DMS114 treated with DMSO at 0.1 percent for 48 hours (cell line): ENCODE results near the gene FBP1.
"Not testable (repeated sequence)": the region's sequence is repeated elsewhere in the genome, so short reads cannot be mapped to it uniquely, and the experiment has no call there.

Experiments used
- DNase-seq: peaks from one replicate; lab custom pipeline; 2025; ENCODE audit not compliant: unreplicated experiment; lab: John Stamatoyannopoulos, UW

Gene FBP1

GRCh38 chr9:94622087-94622800 lies 17.1 kb downstream of the FBP1 start:
- no peak for DNase-seq

DNA sequence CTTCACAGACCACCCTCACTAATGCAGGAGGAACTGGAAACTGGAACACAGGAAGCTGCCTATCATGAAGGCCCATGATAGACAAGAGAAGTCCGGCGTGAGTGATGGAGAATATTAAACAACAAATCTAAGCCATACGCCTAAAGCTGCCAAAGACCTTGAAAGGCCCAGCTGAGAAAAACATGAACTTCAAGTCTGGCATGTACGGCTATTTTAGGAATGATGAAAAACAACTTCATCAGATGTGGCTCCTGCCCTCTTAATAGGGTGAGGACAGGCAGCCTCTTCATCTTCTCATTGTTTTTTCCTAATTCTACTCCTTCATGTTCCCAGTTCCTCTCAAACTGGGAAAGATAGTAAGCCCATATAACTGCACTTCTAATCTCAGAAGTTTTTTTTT lies 20.3 kb downstream of the FBP1 start:
- no peak for DNase-seq

- no peak for DNase-seq
These were observed 26.3 kb downstream of the FBP1 start for GRCh38 chr9:94613003-94613402.

DNA sequence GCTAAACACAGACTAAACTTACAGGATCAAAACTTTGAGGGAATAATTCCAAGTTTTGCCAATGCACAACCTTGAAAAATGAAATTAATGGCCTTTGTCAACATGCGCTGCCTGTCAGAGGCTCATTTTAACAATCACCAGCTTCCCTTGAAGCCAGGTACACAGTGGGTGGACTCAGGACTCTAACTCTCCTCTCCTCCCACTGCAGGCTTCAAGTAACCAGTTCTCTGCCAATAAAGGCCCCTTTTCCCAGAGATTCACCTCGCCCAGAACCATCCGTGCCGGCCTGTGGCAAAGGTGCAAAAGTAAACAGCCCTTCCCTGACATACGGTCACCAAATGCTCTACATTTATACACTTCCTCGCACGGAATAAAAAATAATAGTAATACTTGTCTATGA lies 27.2 kb downstream of the FBP1 start:
- no peak for DNase-seq

DNA sequence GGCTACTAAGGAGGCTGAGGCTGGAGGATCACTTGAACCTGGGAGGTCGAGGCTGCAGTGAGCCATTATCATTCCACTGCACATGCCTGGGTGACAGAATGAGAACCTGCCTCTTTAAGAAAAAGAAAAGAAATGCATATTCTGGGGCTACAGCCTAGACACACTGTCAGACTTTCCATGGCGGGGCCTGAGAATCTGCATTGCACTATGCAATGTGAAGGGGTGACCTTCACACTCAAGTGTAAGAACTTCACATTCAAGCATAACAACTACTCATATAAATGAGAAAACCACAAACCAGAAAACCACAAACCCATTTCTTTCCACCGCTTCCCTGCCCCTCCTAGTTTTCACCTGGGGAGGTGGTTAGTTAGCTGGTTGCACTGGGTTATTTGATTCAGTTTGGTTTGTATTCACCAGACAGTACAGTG lies 27.7 kb downstream of the FBP1 start:
- no peak for DNase-seq

GRCh38 chr9:94610181-94610606 lies 29.1 kb downstream of the FBP1 start:
- no peak for DNase-seq

GRCh38 chr9:94607423-94607691 lies 32.0 kb downstream of the FBP1 start:
- no peak for DNase-seq

DNA sequence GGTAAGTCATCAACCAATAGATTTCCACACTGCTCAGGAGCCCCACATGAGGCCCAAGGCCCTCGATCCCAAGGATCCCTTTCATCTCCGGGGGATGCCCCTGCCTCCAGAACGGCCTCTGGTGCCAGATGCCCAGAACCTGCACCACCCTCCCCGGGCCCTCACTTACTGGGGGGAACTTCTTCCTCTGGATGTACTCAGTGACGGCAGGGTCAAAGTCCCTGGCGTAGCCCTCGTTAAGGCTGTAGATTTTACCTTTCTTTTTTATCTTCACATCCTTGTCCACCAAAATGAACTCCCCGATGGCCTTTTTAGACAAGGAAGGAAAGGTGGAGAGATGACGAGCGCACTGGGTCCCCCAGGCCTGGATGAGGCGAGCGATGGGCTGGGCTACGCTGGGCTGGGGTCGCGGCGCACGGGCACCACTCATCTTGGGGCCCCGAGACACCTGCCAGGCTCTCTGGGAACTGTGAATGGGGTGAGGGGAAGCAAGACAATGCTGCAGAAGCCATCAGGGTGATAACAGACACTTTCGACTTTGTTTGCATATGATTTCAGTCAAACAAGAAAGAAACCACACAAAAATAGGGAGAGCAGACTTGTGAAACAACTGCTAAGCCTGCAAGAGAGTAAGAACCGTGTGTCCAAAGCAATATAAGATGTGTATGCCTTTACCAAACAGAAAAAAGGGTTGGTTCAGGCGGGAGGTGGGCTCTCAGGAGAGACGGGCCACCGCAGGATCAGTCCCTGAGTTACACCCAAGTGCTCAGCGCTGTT lies 32.5 kb downstream of the FBP1 start:
- DNase-seq: no peak

DNA sequence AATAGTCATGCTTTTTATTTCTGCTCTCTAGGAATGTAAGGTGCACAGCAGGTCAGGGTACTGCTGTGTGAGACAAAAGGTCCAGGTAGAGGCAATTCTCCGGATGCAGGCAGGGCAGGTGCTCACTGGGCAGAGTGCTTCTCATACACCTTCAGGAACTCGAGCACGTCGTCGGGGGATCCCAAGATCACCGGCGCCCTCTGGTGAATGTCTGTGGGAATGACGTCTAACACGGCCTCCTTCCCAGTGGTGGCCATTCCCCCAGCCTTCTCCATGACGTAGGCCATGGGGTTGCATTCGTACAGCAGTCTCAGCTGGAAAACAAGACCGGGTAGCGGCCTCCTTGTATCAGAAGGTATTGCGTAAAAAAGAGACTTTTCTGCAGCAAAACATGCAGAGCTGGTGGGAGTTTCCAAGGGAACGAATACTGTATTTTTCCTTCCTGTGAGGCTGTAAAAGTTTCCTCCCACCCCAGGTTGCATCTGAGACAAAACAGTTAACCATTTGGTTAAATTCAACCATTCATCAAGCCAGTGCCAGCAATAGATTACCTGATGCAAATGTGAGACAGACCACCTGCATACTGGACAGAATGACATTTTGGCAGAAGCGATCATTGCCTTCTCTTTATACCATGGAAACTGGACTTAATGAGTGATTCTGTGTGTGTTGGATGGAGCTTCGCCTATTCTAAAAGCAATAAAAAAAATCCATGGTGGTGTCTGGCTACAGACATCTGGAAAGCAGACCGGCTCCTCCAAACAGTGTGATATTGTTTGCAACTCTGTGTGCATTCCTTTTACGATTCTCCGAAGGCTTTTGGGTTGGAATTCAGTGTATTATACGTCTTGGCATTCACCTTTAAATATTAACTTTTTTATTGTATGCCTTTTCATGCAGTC lies 35.8 kb downstream of the FBP1 start:
- no peak for DNase-seq

GRCh38 chr9:94602666-94603065 lies 36.7 kb downstream of the FBP1 start:
- no peak for DNase-seq

GRCh38 chr9:94600715-94601114 lies 38.6 kb downstream of the FBP1 start:
- DNase-seq: no peak

GRCh38 chr9:94600258-94600657 lies 39.1 kb downstream of the FBP1 start:
- no peak for DNase-seq

DNA sequence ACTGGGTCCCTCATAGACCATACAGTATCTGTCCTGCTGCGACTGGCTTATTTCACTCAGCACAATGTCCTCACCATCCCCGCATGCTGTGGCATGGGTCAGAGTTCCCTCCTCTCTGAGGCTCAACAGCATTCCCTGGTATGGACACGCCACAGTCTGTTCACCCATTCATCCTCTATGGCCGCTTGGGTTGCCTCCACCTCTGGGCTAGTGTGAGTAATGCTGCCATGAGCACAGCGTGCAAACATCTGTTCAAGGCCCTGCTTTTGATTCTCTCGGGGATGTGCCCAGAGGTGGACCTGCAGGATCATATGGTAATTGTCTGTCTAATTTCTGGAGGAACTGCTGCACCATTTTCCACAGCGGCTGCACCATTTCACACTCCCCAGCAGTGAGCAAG lies 40.2 kb downstream of the FBP1 start:
- no peak for DNase-seq

DNA sequence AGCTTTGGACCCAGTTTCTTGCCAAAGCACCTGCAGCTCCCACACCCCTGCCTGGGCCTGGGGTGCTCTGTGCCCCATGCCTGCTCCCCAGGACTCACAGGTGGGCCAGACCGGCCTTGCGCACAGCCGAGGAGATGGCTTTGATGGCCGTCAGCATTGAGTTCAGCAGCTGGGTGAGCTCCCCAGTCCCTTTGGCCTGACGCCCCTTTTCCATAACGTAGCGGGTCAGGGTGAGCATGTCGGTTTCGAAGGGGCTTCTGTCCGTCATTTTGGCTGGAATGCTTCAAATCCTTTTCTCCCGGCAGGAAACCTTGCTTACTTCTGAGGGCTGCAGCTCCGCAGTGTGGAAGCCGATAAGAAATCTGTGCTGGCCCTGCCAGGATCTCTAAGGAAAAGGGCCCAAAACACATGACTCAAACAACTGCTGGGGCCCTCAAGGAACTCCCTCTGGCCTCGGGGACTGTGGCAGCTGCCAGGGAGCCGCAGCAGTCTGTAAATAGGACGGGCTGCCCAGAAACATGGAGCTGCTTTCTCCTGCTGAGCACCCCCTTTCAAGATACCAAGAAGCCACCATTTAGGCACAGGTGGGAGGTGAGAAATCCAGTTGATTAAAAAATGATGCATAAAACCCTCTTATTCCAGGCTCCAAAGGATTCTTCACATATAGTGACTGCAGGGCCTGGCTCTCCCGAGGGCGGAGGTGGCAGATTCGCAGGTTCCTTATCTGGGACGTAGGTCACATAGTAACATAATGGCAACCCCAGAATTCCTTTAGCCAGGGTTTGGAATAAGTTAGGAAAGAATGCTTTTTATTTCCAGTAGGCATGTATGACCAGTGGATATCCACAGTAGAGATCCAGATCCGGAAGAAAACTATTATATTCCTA lies 45.6 kb downstream of the FBP1 start, which contains the start of gene FBP2:
Gene FBP2, minus strand, starts transcription at position 366 of the 887 bp plus-strand sequence. Its CDS starts 98 bp downstream, at position 268.
- no peak for DNase-seq

- DNase-seq: not testable (repeated sequence)
These were observed 46.6 kb downstream of the FBP1 start for GRCh38 chr9:94592683-94593082.

DNA sequence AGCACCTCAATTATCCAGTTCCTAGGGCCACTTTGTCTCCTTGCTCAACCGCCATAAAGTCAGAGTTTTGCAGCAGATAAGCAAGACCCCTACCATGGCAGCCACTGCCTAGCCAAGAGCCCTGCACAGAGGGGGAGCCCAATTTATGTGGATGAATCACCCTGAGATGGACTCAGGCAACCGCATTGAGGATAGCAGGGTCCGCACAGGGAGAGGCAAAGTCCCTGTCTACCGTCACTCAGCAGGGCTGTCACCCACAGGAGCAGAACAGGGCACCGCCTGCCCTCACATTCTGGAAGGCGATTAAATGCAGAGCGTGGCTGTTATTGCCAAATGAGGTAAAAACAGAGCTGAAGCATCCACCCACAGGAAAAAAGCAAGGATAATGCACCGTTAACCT lies 47.4 kb downstream of the FBP1 start:
- DNase-seq: no peak

GRCh38 chr9:94591046-94591545 lies 48.2 kb downstream of the FBP1 start:
- not testable (repeated sequence) for DNase-seq

DNA sequence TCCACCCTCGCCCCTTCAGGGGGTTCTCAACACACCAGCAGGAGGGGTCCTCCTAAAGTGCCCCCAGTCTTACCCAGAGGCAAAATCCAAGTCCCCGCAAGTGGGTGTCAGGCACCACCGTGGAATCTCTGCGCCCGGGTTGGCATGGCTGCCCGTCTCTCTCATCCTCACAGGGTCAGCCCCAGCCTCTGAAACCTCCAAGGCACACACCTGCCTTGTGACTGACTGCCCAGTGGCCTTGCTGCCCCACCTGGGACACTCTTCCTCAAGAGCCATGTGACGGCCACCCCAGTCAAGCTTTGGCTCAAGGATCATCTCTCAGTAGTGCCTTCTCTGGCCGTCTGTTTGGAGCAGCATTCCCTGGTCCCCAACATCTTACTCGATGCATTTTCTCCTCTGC lies 50.6 kb downstream of the FBP1 start:
- no peak for DNase-seq

DNA sequence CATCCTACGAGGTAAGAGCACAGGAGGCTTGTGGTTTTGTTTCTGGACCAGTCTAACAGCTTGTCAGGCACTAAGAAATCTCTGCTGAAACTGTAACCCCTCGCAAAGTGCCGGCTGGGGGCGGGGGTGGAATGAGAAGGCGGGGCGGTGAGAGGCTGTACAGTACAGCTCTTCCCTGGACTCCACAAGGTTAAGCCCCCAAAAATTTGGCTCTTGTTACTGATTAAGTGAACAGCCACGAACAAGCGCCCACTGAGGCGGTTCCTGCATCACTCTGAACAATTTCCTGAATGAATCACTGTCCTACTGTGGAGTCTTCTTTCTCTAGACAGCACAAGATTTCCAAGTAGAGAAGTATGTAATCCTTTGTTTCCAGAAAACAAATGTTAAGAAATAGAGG lies 52.5 kb downstream of the FBP1 start:
- no peak for DNase-seq

- DNase-seq: no peak
These were observed 53.0 kb downstream of the FBP1 start for GRCh38 chr9:94586316-94586715.
